Esophagus muscularis mucosa (tissue), 4 donors: ENCODE results near the gene AGK. TPM values are rescaled to one million over a fixed set of nuclear protein-coding genes. Genes with fewer than 3 reads are reported as not detected.

Source experiments
- DNase-seq: peaks from one replicate; pipeline ENCODE4 v3.0.0-alpha.2; 2017; ENCODE audit errors: extremely low spot score
- H3K27ac ChIP-seq, 4 donors: fragments of 200-600 bp; sonication (generic); replicated peaks in 1 of 4; 1 replicate in 3 of 4; 2 replicates in 1 of 4; pipeline ENCODE4 v1.5.1; 2016 to 2019; ENCODE audit warnings: mild to moderate bottlenecking in 1 of 4
- H3K27me3 ChIP-seq, 4 donors: fragments of 200-600 bp; sonication (generic); one replicate each; pipeline versions ENCODE4 v1.5.1 to v1.6.0; 2016 to 2019
- H3K36me3 ChIP-seq, 4 donors: fragments of 200-600 bp; sonication (generic); one replicate each; pipeline ENCODE4 v1.5.1; 2016 to 2019
- H3K4me1 ChIP-seq, 4 donors: fragments of 200-600 bp; sonication (generic); one replicate each; pipeline ENCODE4 v1.5.1; 2016 to 2019
- H3K4me3 ChIP-seq, 4 donors: fragments of 200-600 bp; sonication (generic); 1 replicate in 2 of 4; 2 replicates in 2 of 4; pipeline ENCODE4 v1.5.1; 2016 to 2019; ENCODE audit warnings: mild to moderate bottlenecking in 4 of 4, moderate library complexity in 1 of 4
- H3K9me3 ChIP-seq, 4 donors: fragments of 200-600 bp; sonication (generic); 1 replicate in 3 of 4; 2 replicates in 1 of 4; pipeline ENCODE4 v1.5.1; 2016 to 2019
- EP300 ChIP-seq: sonication (generic); formaldehyde crosslinking; IDR thresholded peaks from one replicate; pipeline ENCODE4 v1.6.1; 2017; ENCODE audit warnings: antibody characterized with exemption
- POLR2A ChIP-seq: fragments of 450-650 bp; IDR thresholded peaks from one replicate; pipeline ENCODE4 v1.6.1; 2017; ENCODE audit warnings: antibody characterized with exemption, moderate library complexity, mild to moderate bottlenecking, low read depth
- POLR2AphosphoS5 ChIP-seq, 2 donors: sonication (generic); formaldehyde crosslinking; IDR thresholded peaks; one replicate each; pipeline ENCODE4 v1.6.1; 2017; ENCODE audit warnings: antibody characterized with exemption in 2 of 2
- WGBS: methylation state at CpG from one replicate; pipeline ENCODE4 v1.1.5; 2018; 5-methylcytosine and 5-hydroxymethylcytosine counted together
- intact Hi-C: fragments of 100-400 bp; cut with DNase I; formaldehyde crosslinking; loops from one replicate; pipeline ENCODE4 v1.15.1; 2023
- total RNA-seq, 4 donors: library from RNA; depleted of rRNA; stranded (reverse); fragments of >200 nt; gene quantifications; one replicate each; pipeline versions ENCODE4 v1.1.0 to v1.2.1, GENCODE V29; 2016
- TF ChIP-seq, protein P1 (sequence below), 3 experiments: fragments of 200-600 bp in 2 of 3; fragments of 450-650 bp in 1 of 3; sonication (generic) in 2 of 3; IDR thresholded peaks; one replicate each; pipeline ENCODE4 v1.5.1; 2017 to 2019; ENCODE audit warnings: antibody characterized with exemption in 3 of 3, mild to moderate bottlenecking in 2 of 3, moderate library complexity in 1 of 3

The AGK gene
- total RNA-seq, 4 donors from 2014 or later: 17.9 to 23.4 (median 19.2) TPM

DNA sequence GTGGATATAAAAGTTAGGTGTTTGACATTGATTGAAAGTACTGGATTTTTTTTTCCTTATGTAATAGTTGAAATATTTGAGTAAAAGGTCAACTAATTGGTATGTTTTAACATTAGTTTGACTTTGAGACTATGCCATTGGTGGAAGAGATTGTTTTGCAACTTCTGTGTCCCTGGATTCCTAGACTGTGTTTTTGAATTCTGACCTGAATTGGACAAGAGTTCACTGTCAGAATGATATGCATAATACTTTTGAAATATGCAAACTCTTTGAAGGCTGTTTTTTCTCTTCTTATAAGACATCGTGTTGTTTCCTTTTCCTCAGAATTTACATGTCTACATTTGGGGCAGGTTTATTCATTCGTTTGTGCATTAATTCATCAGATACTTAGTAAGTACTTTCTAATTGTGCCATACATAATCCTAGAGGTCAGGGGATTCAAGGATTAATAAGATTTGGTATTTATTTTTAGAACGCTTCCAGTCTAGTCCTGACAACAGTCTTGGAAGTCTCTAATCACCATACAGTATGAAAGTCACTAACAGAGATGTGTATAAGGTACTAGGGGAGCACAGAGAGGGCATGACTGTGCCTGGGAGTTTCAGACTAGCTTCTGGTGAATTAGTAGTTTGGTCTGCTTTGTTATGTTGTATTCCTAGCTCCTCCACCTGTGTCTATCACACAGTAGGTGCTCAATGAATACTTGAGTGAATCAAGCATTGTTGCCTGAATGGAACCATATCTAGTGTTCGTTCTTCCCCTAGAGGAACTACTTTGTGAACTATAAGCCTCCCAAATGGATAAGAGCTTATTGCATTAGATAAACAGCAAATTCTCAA, 49.2 kb downstream of the AGK start:
- WGBS: 90% methylated on average over 4 of the region's 4 CpGs
- H3K4me3 ChIP-seq: no peak overlapping the region
- intact Hi-C loops: no loop called here
- TF ChIP-seq POLR2A (no peak), EP300 (no peak)
- no peaks in the 10 kb centered on the region for H3K9me3 ChIP-seq
- no peak overlapping the region for H3K27ac ChIP-seq
- DNase-seq: no peak
- H3K27me3 ChIP-seq: no peaks in the 10 kb centered on the region
- H3K4me1 ChIP-seq: no peaks in the 10 kb centered on the region
- H3K36me3 ChIP-seq: peaks cover 3 to 46% (median 25%) of the 10 kb centered on the region in 4 donors

DNA sequence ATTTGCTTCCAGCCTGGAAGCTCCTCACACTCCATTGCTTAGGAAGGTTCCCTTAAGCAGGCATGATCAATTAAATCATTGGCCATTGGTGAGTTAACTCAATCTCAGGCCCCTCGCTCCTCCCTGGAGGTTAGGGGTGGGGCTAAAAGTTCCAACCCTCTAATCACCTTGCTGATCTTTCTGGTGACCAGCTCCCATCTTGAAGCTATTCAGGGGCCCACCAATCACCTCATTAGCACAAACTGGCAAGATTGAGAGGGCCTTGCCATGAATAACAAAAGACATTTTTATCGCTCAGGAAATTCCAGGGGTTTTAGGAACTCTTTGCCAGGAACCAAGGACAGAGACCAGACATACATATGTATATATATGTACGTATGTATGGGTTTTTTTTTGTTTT, 58.4 kb downstream of the AGK start:
- DNase-seq: no peak
- WGBS: 96% methylated on average over 3 of the region's 3 CpGs
- no peaks in the 10 kb centered on the region for H3K4me1 ChIP-seq
- TF ChIP-seq, protein P1, sequence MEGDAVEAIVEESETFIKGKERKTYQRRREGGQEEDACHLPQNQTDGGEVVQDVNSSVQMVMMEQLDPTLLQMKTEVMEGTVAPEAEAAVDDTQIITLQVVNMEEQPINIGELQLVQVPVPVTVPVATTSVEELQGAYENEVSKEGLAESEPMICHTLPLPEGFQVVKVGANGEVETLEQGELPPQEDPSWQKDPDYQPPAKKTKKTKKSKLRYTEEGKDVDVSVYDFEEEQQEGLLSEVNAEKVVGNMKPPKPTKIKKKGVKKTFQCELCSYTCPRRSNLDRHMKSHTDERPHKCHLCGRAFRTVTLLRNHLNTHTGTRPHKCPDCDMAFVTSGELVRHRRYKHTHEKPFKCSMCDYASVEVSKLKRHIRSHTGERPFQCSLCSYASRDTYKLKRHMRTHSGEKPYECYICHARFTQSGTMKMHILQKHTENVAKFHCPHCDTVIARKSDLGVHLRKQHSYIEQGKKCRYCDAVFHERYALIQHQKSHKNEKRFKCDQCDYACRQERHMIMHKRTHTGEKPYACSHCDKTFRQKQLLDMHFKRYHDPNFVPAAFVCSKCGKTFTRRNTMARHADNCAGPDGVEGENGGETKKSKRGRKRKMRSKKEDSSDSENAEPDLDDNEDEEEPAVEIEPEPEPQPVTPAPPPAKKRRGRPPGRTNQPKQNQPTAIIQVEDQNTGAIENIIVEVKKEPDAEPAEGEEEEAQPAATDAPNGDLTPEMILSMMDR (IDR thresholded peaks at IDR 0.05): no peak
- no peak for TF ChIP-seq EP300
- no peak for TF ChIP-seq POLR2A
- intact Hi-C loops: no loop called here
- H3K9me3 ChIP-seq: no peaks in the 10 kb centered on the region
- no peaks in the 10 kb centered on the region for H3K27me3 ChIP-seq
- H3K27ac ChIP-seq: no peak overlapping the region
- peaks cover 10 to 63% (median 22%) of the 10 kb centered on the region in 4 donors for H3K36me3 ChIP-seq
- H3K4me3 ChIP-seq: no peak overlapping the region

DNA sequence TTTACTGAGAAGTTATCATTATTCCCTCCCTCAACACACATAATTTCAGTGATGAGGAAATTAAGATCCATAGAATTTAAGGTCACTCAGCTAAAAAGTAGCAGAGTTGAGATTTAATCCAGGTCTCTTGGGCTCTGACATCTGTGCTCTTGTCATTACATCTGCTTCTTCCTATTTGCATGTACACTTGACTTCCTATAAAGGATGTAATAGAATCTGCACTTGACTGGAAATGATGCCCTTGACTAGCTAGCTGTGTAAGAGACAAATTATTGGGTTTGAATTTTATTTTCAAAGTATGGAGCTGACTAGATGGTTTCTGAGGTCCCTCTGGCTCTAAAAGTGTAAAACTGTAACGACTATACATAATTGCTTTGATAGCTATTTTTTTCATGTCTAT, 59.5 kb downstream of the AGK start:
- H3K4me3 ChIP-seq: no peak overlapping the region
- H3K27me3 ChIP-seq: no peaks in the 10 kb centered on the region
- TF ChIP-seq EP300: no peak
- TF ChIP-seq, protein P1 (IDR thresholded peaks at IDR 0.05): no peak
- TF ChIP-seq POLR2AphosphoS5 (IDR thresholded peaks at IDR 0.05): no peak
- no peak for TF ChIP-seq POLR2A
- intact Hi-C loops: no loop called here
- H3K36me3 ChIP-seq: peaks cover 10 to 63% (median 17%) of the 10 kb centered on the region in 4 donors
- 100% methylated on average over 1 of the region's 1 CpG for WGBS
- no peaks in the 10 kb centered on the region for H3K9me3 ChIP-seq
- no peaks in the 10 kb centered on the region for H3K4me1 ChIP-seq
- DNase-seq: no peak
- H3K27ac ChIP-seq: no peak overlapping the region

DNA sequence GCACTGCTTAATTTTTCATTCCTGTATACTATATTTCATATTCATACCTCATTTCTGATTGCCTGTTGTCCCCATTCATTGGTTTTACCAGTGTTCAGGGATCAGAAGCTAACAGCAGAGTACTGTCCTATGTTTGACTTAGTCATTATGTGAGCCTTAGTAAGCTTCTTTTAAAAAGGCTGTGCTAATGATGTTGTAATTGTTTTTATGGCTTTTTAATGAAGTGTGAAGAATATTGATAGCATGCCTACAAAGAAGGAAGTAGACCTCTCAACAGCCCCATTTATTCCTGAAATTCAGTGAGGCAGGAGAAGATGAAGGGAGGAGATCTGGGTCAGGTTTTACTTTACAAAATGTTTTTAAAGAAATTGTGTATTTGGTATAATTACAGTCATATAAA, 61.7 kb downstream of the AGK start:
- no peak overlapping the region for H3K4me3 ChIP-seq
- TF ChIP-seq POLR2A (no peak), EP300 (no peak), POLR2AphosphoS5 (IDR thresholded peaks at IDR 0.05) (no peak)
- TF ChIP-seq, protein P1 (IDR thresholded peaks at IDR 0.05): no peak
- intact Hi-C loops: no loop called here
- no peak overlapping the region for H3K27ac ChIP-seq
- H3K36me3 ChIP-seq: peaks cover 10 to 60% (median 17%) of the 10 kb centered on the region in 4 donors
- no peaks in the 10 kb centered on the region for H3K4me1 ChIP-seq
- no peak for DNase-seq
- no peaks in the 10 kb centered on the region for H3K9me3 ChIP-seq
- no peaks in the 10 kb centered on the region for H3K27me3 ChIP-seq

DNA sequence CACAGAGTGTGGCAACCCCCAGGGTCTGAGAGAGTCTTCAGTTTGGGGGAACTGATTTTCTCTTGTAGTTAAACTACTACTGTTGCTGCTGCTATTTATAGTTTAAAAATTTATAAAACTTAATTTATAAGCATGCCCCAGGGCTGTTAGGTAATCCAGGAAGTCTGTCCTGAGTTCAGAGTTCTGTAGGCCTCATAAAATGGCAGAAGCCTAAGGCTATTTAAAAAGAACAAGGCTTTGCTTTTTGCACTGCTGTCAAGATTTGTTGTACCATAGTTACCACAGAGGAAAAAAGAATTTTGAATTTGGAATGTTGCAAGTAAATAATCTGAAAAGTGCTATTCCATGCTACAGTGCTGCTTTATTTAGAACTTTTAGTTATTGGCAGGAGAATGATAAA, 66.1 kb downstream of the AGK start:
- Histone ChIP-seq H3K36me3 (peaks cover under 1 to 50% (median 9%) of the 10 kb centered on the region in 4 donors), H3K4me3 (no peak overlapping the region)
- TF ChIP-seq, protein P1 (IDR thresholded peaks at IDR 0.05): no peak
- no peak for TF ChIP-seq POLR2A
- no peak for TF ChIP-seq POLR2AphosphoS5 (IDR thresholded peaks at IDR 0.05)
- no peak for TF ChIP-seq EP300

More for the DNA sequence above, 66.1 kb downstream of the AGK start:
- H3K27ac ChIP-seq: no peak overlapping the region
- H3K4me1 ChIP-seq: no peaks in the 10 kb centered on the region
- intact Hi-C loops: no loop called here
- H3K9me3 ChIP-seq: no peaks in the 10 kb centered on the region
- H3K27me3 ChIP-seq: no peaks in the 10 kb centered on the region
- DNase-seq: no peak
